Measurements from ENCODE around the gene PIGM.

GRCh38 chr1:160066829-160067745, 35.3 kb upstream of the PIGM start:
- TF ChIP-seq CTCF (IDR thresholded peaks at IDR 0.05), result no peak
- TF ChIP-seq POLR2A (IDR thresholded peaks at IDR 0.05), result no peak
- no peak for TF ChIP-seq POLR2AphosphoS5 (IDR thresholded peaks at IDR 0.05)
- no peak for TF ChIP-seq EP300 (IDR thresholded peaks at IDR 0.05)
